ENCODE measurements around the gene RPL9.

GRCh38 chr4:39476187-39476895 lies 17.6 kb upstream of the RPL9 start:
- TF ChIP-seq CTCF (IDR thresholded peaks at IDR 0.05; ENCODE audit: borderline replicate concordance, extremely low read depth, low read length, poor library complexity, severe bottlenecking) (no peak), EZH2 (IDR thresholded peaks at IDR 0.05; ENCODE audit: borderline replicate concordance, low read depth, low read length, severe bottlenecking) (no peak)

Data from DND-41 (cell line).